Activated CD8-positive, alpha-beta memory T cell treated with anti-CD3 and anti-CD28 coated beads for 1 hour (primary cell): Measurements from ENCODE around the gene RAP1B.
A peak's percentile ranks its signal among the peaks of the same experiment; 100 is the strongest.

Experiments
- DNase-seq, 2 donors: peaks; one replicate each; pipeline ENCODE4 v3.0.0-alpha.2; 2020; ENCODE audit warnings: low read depth in 1 of 2; ENCODE audit errors: extremely low read depth in 1 of 2

RAP1B gene

DNA sequence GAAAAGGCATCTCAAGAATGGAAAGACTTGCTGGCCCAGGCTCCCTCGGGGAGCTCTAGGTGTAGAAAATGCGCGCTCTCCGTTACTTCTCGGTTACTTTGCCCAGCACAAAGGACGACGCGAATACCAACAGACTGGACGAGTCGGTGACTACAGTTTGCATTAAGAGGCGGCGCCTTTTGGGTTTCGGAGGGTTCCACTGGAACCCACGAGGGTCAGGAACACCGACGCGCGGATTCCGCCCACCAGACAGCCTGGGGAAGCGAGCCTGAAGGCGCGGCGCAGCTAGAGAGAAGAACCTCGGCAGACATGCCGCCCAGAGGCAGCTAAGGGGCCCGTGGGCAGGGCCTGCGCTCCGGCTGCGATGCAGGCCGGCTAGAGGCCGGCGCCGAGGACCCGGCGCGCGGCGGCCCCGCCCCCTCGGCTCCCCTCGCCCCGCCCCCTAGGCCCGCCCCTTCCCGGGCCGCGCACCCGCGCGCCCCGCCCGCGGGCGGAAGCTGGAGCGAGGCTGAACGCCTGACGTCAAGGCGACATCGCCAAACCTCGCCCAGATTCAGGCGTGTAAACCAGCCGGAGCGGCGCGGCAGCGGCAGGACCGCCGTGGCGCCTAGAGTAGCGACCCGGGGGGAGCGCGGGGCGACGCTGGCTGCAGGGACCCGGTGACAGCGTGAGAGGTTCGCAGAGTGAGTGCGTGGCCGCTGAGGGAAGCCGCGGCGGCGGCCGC lies at the start of gene RAP1B:
Gene RAP1B, plus strand, starts transcription at position 530 of the 724 bp plus-strand sequence. CDS start 37,826 bp downstream, outside the sequence.
- DNase-seq: peak; percentile 60 to 83

DNA sequence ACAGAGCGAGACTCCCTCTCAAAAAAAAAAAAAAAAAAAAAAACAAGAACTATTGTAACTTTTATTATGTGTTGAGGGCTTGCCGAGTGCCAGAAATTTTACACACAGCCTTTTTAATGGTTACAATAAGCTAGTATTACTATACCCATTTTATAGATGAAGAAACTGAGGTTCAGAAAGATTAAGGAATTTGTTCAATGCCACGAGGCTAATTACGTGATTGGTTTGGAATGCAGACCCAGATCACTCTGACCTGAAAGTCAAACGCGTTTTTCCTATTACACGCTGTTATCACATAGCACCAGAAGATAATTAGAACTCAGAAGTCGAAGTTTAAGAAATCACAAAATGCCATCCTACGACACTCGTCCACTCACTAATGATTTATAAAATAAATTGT lies 48.9 kb upstream of the RAP1B start:
- DNase-seq: no peak

DNA sequence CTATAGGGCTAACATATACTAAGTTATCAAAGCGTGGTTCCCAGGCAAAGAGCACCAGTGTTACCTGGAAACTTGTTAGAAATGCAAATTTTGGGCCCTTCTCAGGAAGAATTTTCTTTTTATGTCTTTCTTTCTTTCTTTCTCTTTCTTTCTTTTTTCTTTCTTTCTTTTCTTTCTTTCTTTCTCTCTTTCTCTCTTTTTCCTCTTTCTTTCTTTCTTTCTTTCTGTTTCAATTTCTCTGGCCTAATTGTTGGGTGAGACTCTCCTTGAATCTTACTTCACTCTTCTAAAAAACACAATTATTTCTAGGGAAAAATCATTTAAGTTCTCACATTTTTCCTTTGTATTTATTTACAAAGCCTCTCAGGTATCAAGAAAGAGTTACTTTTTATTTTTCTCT lies 46.5 kb upstream of the RAP1B start:
- DNase-seq: no peak

DNA sequence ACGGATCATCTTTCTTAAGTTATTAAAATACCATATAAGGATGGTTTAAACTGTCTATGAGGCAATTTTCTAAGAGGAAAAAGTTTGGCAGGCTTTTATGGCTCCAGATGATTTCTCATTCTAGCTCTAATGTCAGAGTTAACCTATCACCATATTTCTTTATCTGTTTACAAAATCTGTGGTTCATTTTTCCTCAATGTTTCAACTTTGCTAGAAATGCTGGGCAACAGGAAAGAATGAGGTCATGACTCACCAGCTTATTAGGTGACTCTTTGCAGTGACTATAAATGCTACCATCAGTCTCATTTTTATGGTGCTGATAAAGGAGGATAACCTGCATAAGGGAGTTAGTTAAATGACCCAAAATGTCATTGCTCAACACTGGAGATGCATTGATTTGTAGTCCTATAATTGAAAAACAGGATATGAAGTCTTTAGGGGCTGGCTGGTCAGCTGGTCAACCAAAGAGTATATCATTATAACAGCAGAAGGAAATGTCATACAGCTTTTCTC lies 45.3 kb upstream of the RAP1B start:
- DNase-seq: no peak

DNA sequence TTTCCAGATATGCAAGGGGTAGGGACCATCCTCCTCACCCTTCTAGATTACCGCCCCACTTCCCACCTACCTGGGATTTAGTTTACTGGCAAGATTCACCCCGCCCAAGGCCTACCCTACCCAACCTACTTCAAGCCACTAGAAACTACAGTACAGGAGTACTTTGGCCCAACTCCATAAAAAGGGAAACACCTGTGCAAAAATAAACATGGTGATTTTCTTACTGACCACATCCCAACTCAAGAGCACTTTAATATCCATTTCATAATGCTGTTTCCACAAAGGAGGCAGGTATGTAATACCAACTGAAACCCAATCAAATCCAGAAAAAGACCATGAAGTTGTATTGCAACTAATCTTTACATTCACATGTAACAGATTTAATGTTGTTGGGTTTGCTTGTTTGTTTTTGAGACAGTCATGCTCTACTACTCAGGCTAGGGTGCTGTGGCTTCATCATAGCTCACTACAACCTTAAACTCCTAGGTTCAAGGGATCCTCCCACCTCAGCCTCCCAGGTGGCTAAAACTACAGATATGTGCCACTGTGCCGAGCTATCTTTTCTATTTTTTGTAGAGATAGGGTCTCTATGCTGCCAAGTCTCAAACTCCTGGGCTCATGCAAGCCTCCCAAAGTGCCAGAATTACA lies 41.7 kb upstream of the RAP1B start:
- no peak for DNase-seq

DNA sequence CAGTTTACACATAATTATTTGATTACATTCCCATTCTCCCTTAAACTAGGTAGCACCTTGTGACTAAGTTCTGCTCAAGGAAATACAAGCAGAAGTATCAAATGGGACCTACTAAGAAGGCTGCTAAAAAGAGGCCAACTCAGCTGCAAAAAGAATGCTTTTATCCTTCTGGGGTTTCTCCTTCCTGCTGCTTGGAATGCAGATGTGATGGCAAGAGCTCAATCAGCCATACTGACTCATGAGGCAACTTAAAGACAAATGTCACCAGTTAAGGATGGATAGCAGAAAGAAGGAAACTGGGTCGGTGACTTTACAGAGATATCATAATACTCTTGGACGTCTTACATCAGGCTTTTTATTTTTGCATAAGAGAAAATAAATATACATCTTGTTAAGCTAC lies 38.0 kb upstream of the RAP1B start:
- no peak for DNase-seq

DNA sequence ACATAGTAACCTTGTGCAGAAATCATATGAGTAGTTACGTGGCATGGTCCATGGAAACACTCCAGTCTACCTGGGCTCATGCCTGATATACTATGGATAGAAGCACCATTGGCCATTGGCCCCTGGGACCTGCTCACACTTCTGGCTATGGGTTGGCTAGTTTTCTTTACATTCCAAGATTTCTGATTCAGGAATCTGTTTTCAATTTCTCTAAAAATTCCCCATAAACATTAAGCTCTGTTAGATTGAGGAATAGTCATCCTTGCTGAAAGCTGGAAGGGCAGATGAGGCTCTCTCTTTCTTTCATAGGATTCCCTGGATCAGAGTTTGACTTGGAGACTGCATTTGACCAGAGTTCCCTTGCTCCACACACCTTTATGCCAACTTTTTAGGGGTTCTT lies 37.3 kb upstream of the RAP1B start:
- no peak for DNase-seq

DNA sequence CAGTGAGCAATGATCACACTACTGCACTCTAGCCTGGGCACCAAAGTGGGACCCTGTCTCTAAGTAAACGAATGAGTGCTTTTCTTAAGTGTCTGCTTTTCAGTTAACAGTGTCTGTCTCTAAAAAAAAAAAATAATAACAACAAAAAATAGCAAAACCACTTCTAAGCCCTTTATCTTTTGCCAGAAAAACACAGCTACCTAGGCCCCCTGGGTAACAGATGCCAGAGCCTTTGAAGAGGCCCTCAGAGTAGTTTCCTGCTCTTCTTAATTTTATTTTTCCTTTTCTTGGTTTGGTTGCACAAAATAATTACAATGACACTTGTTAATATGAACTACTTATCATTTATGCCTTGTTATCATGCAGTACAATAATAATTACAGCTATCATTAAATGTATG lies 32.8 kb upstream of the RAP1B start:
- no peak for DNase-seq

DNA sequence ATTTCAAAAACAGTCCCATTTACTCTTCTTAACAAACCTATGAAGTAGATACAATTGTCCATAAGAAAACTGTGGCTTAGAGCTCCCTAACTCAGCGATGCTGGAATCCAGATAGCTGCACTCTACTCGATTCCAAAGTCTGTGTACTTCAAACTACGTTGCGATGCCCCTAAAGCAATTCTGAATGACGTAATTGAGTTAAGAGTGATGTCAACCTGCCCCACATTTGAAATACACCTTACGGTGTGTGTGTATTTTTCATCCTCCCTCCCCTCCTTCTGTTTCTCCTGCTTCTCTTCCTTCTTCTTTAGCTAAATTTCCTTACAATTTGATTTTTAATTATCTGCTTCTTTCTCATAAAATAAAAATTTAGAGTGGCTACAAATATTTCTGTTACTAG lies 31.9 kb upstream of the RAP1B start:
- DNase-seq: no peak

DNA sequence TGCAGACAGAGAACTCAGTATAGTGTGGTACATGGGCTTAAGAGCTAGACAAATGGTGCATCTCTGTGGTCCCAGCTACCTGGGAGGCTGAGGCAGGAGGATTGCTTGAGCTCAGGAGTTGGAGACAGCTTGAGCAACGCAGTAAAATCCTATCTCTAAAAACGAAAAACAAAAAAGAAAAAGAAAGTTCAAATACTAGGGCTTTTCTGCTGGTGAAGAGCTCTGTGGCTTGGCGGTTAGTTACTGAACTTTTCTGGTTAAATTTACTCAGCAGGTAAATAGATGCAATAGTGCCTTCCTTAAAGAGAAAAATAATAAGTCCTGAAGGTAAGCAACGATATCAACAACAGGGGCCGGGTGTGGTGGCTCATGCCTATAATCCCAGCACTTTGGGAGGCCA lies 31.4 kb upstream of the RAP1B start:
- DNase-seq: no peak

DNA sequence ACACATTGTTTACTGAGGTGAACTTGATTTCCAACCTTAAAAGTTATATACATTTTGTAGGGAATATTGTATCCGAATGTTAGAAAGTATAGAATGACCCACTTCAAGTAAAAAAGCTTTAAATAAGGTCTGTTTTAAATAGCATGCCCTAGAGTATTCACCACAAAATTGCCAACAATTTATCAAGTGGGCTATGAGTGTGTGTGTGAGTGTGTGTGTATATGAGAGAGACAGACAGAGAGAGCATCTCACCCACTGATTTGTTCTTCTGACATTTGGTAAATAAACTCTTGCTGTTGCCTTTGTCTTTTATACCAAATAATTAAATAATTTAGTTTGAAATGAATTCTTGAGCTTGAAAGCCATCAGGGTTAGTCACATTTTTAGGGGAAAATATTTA lies 29.8 kb upstream of the RAP1B start:
- no peak for DNase-seq

DNA sequence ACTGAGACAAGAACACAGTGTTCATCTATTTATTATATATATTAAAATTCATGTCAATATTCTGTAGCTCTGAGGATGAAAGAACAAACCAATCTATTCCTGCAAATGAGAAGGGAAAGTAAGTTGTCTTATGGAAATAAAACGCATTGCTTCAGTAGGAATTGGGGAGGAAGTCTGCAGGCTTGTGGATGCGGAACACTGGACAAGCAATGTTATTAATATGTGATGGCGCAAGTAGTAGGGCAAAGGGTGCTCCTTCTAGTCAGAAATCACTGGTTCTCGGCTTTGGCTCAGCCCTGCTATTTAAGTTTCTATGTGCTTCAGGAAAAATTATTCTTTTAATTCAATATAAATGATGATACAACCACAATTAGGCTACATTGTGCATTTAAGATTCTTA lies 28.8 kb upstream of the RAP1B start:
- DNase-seq: no peak

DNA sequence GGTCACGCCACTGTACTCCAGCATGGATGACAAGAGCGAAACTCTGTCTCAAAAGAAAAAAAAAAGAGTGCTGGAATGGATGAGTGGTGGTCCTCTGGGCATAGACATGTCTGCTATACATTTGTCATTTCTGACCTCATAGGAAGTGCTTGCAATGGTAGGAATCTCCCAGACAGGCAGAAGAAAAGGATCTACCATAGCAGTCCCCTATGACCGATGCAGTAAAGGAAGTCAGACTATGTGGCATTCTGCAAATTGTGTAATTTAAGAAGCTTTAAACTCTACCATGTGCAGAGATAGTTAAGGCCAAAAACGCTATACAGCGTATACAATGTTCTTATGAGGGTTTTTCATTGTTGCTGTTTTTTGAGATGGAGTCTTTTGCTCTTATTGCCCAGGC lies 24.7 kb upstream of the RAP1B start:
- no peak for DNase-seq

DNA sequence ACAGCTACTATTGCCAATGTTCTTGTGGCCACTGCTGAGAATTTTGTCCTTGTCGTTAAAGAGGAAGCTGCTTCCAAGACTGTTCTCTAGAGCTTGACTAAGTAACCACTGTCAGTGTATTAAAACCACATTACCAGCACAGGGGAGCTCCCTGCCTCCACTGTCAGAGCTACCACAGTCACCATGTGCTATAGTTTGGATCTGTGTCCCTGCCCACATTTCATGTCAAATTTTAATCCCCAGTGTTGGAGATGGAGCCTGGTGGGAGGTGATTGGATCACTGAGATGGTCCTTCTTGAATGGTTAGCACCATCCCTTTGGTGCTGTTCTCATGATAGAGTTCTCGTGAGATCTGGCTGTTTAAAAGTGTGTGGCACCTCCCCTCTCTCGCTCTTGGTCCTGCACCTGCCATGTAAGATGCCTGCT lies 23.2 kb upstream of the RAP1B start:
- no peak for DNase-seq

DNA sequence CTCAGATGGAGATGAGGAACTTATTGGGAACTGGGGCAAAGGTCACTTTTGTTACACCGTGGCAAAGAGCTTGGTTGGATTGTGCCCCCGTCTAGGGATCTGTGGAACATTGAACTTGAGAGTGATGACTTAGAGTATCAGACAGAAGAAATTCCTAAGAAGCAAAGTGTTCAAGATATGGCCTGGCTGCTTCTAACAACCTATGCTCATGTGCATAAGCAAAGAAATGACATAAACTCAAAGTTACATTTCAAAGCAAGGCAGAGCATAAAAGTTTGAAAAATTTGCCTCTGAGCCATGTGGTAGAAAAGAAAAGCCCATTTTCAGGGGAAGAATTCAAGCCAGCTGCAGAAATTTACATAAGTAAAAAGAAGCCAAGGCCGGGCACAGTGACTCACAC lies 21.5 kb upstream of the RAP1B start:
- no peak for DNase-seq

DNA sequence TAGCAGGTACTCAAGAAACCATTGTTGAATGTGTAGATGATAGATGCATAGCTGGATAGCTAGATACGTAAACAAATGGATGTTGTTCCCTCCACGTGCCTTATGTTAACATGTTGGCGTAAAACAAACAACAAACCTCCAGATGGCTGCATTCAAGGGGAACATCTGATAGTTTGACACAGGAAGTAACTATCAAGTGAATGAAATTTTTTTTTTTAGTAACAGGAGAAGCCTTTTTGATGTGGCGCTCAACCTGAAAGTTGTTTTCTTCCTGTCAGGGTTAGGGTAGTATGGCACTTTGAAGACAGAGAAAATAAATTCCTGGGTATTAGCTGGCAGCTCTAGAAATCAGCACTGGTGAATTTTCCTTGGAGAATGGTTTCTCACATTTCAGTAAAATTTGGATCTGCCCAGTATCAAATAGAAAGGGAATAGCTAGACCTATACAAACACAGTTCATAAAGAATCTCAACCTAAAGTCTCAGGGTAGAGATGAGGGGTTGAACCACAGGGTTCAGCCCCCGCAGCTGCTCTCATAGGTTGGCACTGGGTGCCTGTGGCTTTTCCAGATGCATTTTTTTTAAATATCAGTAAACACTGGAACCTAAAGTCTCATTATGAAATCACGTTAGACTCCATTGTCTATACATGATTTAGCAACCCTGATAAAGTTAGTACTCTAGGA lies 18.8 kb upstream of the RAP1B start:
- no peak for DNase-seq

DNA sequence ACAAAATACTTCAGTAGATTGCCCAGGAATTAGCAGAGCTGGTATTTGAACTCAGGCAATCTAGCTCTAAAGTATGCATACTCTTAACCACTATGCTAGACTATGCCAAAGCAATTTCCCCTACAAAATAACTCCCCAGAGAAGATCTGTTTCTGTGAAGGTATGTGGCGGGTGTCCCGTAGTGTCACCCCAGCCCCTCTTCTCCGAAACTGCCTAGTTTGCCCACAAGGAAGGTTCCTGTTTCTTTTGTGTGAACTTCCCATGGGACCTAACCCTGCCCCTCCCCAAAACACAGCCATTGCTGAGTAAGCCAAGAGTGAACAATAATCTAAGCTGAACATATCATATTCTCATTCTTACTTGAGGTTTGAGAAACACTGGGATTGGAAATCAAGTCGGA lies 15.5 kb upstream of the RAP1B start:
- no peak for DNase-seq

DNA sequence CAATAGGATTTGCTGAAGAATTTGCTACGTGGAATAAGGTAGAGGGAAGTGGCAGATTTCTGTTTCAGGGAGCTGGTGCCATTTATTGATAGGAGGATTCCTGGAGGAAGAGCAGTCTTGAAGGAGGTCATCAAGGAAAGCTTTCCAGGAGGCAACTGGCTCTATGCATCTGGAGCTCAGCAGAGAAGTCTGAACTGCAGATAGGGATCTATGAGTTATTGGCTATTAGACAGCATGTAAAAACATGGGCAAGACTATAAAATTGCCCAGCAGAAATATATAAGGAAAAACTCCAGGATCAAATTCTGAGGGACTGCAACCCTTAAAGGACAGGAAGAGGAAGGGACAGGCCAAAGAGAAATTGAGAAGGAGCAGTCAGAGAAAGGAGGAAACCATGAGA lies 8.9 kb upstream of the RAP1B start:
- no peak for DNase-seq

DNA sequence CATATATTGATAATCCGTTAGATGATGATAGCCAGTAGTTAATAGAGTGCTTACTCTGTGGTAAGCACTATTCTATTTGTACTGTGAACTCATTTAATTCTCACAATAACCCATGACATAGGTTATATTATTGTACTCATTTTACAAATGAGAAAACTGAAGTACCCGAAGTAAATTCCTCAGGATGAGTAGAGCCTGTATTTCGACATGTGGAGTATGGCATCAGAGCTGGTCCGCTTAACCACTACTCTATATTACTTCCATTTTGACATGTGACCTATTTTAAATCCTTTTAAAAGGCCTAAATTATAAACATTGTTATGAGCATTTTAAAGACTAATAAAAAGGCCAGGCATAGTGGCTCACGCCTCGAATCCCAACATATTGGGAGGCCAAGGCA lies 8.0 kb upstream of the RAP1B start:
- no peak for DNase-seq

DNA sequence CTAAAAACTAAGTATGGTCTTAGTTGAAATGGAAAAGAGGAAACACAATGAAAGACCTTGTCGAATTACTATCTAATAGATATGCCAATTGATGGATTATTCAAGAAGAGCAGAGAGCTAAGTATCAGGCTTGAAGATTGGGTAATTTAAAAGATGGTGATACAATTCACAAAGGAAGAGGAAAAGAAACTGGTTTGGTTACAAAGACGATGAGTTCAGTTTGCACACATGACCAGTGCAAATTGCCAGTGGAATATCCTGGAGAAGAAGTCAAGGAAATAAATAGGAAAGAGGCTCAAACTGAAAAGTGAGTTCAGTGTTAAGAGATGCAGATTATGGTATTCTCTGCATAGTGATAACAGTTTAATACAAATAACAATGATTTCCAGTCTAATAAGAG lies 2.5 kb upstream of the RAP1B start:
- DNase-seq: no peak

DNA sequence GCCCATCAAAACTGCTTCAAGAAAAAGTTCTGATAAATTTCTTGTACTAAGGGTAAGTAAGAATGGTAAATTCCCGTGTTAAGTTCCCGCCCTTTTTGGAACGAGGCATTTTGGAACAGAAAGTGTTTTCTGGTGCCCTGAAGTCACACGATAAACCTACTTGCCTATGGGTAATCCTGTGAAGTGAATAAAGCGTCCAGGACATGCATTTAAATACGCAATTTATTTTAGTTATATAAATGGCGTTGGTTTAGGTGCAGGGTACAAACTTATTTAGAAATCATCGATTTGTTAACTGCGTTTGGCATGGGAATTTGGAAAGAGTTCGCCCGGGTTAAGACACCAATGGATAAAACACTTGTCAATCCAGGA lies 715 bp upstream of the RAP1B start:
- DNase-seq: no peak
